GM19193 (cell line): Measurements from ENCODE around the gene STYXL2.

Experiments
- POLR2A ChIP-seq: IDR thresholded peaks from 4 replicates; pipeline ENCODE4 v1.6.1; 2011; ENCODE audit not compliant: insufficient read depth, insufficient read length; ENCODE audit errors: extremely low read depth

The STYXL2 gene

DNA sequence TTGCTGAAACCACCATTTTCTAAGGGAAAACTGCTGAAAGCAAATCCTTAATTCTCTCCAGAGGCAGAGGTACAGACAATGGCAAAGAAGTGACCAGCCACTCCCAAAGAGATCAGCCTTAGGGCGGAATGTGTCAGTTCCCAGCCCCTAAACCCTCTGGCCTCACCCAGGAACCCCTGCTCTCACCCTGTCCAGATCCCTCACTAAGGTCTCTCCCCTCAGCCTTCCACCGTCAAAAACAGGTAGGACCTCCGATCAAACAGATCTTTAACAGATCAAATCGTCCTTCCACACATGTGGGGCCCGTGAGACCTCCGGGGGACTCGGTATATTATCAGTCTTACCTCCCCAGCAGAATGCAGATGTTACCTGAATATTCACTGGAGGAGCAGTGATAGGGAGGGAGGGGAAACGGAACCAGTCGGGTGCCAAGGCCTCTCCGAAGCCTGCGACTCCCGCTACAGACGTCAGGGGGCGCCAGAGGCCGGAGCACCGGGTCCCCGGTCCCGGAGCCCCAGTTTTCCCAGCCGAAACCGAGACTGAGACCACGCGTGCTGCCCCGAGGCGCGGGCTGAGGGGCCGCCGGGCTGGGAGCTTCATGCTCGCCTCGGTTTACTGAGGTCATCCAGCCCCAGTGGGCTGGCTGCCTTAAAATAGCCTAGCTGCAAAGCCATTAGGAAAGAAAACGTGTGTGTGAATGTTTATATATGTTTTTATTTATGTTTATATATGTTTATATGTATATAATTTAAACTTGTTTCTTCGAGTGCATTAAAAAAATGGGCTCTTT lies 27.3 kb upstream of the STYXL2 start:
- no peak for TF ChIP-seq POLR2A

DNA sequence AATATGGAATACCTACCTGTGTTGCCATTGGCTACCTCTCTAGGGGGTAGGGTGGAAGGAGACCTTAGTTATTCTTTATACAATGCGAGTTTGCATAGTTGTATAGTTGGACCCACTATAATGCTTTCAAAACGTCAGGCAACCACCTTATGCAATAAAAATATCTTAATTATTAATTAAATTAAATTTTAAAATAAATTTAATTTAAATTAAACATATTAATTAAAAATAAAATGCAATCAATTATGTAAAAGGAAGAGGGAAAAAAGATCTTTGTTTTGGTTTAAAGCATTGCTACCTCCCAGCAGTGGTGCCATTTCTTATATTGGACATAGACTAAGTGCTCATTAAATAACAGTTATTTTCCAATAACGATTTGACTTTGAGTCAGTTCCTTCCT lies 26.0 kb upstream of the STYXL2 start:
- no peak for TF ChIP-seq POLR2A

DNA sequence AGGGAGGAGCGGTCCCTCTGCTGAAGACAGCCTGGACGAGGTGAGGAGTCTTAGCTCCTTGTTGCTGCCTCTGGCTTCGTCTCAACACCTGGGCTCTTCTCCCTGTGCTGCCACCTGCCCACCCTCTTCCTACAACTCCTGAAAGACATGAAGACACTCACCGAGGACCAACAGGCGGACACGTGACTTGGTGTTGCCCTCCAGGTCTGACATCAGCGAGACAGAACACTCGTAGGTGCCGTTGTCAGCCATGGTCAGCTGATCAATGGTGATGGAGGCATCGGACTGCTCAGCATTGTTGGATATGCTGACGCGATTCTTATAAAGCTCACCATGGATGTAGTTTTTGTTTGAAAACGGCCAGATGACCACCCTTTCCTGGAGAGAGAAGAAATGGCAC lies 25.1 kb upstream of the STYXL2 start:
- no peak for TF ChIP-seq POLR2A

DNA sequence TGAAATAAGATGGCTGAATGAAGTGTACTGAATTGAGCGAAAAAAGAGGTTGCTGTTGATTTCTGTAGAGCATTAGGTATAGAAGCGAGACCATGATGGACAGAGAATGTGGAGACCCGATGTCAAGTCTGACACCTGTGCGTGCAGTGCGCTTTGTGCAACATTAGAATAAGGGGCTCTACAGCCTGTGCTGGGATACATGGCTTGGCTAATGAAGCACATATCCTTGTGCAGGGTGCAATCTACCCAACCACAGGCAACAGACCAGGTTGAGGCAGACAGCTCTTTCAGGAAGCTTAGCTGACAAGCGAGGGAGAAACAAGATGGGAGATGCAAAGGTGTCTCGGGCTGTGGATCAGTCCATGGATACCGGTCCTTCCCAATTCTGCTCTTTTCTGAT lies 22.6 kb upstream of the STYXL2 start:
- TF ChIP-seq POLR2A = no peak

DNA sequence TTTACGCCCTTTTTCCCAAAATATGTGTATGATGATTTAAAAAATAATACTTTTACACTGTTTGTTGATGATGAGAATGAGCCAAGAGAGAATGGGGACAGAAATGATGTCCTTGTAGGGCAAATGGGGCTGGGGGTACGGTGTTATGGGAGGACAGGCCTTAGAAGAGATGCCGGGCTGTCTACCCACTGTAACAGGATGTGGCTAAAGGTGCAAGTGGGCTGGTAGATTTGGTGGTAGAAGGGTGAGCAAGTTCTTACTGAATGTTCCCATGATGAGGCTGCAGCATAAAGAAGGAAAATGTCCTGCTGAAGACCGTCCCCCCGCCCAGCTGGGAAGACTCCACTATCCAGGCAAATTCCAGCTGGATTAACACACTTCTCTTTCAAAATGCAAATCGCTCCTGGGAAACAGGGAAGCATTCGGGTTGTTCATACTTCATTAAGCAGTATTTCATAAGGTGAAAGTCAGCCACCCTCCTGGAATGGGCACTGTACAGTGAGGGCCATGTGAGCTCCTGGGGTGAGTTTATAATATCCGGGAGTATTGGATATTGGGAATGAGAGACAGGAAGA lies 17.7 kb upstream of the STYXL2 start:
- TF ChIP-seq POLR2A = no peak

DNA sequence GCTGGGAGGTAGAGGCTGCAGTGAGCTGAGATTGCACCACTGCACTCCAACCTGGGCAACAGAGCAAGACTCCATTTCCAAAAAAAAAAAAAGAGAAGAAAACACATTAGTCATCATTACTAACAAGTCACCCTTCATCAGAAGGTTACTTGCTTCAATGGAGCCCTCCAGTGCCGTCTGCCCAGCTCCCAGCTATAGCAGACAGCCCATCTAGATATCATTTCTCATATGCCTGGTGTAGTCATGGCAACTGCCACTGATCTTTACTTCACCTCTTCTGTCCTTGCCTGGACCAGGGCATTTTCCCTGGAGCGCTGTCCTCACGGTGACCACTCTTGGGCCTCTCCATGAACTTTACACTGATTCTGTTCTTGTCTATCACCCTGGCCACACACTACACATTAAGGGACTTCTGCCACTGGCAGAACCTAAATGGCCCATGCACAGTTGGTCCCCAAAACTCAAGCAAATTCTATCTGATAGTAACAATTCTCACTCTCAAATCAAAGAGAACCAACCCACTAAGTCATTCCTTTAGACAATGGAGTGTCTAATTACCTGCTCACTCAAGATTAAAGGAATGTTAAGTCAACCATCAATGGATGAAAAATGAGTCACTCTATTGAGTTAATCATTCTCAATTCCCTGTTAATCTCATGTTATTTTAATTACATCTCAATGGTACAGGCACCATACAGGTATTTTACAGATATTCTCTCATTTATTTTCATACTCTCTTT lies 16.6 kb upstream of the STYXL2 start:
- no peak for TF ChIP-seq POLR2A

DNA sequence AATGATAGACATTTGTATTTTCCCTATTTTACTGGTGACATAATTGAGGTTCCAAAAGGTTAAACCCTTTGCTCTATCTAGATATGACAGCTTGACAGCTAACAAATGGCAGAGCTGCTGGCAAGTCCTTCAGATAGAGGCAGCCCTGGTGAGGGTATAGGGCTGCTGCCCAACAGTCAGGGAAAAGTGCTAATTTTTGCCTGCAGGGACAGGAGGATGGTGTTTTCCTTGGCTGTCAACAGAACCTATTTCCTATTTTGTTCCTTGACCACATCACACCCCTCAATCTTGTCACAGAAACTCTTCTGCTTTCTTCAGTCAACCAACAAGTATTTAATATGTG lies 16.0 kb upstream of the STYXL2 start:
- TF ChIP-seq POLR2A = no peak

DNA sequence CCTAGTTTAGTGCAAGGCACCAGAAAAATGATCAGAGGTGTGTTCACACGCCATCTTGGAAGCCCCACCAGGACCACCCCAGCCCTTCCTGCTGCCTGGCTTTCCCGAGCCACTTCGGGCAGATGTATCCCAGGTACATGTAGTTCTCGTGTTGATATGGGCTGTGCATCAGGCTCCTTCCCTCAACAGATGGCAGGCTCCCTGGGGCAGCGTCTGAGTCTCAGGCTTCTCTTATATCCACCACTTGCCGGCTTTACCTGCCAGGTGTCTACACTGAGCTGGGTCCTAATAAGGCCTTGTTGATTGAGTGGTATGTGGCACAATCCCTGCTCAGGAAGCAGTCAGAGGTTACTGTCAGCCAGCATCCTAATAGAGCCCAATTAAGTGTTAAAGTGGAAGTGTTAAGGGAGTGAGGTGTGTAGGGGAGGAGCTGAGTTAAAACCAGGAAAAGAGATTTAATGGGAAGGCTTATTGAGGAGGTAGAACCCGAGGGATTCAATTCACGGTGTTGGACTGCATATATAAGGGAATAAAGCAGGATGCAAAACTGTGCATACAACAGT lies 12.2 kb upstream of the STYXL2 start:
- no peak for TF ChIP-seq POLR2A

DNA sequence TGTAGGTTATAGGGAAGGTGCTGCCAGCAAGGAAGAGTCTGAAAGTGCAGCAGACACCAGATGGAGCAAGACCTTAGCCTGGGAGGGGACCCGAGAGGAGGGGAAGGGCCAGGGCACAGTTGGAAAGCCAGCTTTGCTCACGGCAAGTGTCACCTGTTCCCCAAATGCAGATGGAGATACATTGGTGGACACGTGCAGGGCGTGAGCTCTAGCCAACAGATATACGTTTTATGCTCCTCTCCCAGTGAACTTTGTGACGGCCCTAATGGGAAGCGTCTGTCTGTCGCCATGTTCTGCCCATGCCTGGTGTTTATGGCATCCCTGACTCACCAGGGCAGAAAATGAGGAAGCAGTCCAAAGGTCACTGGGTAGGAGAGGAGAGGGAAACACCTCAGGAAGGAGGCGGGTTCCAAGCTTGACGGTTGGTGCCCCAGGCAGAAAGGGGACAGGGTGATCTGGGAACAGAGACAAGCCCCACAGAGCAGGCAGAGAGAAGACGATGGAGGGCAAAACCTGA lies 11.3 kb upstream of the STYXL2 start:
- no peak for TF ChIP-seq POLR2A

DNA sequence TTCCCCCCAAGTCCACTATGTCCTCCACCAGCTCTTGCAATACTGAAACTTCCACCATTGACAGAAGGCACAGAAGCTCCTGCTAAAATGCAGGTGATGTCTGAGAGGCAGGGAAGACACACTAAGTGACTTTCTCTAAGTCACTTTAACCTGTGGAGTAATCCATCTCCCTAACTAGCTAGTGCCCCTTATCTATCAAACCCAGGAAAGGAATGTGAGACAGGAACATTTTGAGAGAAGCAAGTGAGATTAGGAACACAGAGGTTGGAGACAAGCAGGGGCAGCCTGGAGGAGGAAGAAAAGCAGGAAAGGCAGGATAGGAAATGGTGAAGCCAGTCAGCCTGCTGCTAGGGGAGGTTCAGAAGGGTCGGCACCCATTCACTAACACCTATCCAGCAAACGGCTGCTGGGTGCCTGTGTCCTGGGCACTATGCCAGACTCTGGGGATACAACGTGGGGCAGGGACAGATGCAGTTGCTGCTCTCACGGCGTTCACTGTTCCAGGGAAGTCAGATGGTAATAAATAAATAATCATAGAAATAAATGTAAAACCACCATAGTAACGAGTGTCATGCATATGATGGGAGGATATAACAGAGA lies 10.7 kb upstream of the STYXL2 start:
- TF ChIP-seq POLR2A = no peak

DNA sequence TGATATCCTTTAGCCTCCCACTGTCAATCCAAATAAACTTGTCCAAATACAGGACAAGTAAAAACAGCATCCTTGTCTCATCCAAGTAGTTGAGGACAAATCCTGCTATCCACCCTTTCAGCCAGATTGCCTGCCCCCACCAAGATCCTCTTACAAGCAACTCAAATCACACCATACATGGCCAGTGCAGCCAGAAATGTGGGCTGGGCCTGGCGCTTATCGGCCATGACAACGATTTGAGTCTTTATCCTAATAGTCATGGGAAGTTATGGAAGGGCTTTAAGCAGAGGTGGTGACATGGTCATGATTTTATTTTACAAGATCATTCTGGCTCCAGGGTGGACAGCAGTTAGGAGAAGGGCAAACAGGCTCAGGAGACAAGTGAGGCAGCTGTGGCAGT lies 10.0 kb upstream of the STYXL2 start:
- no peak for TF ChIP-seq POLR2A

DNA sequence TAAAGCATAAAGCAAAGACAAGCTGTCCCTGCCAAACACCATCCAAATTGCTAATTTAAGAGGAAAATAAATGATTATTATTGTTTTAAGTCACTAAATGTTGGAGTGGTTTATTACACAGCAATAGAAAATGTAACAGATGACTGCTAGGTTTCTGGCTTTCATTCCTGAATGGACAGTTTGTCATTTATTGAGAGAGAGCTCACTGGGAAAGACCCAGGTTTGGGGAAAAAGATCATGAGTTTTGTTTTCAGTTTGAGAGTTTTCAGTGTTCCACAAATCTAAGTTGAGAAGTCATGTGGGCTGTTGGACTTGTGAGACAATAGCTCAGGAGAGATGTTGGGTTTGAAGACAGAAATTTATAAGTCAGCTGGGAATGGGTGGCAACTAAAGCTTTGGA lies 9.1 kb upstream of the STYXL2 start:
- no peak for TF ChIP-seq POLR2A

DNA sequence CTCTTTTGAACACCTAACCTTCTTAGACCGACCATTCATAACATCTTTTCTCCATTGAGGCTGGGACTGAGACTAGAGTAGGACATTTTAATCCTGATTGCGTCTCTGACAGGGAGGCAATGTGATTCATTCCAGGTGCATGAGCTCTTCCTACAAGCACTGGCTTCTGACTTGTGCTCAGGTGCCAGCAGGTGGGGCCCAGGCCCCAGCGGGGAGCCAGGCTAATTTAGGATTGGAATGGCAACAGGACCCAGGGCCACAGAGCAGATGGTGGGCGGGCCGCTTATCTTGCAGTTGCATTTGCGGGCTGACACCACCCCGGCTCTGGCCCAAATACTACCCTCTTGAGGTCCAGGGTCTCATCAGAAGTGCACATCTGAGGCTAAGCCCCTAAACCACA lies 7.8 kb upstream of the STYXL2 start:
- TF ChIP-seq POLR2A = no peak

DNA sequence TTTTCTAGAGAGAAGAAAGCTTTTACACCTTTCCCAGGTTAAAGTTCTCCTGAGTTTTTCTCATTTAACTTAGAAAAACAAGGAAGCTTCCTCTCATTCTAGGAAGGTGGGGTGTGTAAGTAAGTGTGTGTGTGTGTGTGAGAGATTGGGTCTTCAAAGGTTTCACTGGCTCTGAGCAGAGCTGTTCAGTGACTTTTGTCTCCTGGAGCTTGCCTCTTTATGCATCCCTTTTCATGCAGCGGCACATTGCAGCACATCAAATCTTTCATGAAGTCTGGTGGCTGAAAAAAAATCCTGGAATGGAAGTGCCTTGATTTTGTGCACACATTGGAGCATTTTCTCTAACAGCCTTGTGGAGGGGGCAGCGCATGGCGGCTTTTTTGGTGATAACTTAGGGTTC lies 7.1 kb upstream of the STYXL2 start:
- TF ChIP-seq POLR2A = no peak
